Stimulated activated CD8-positive, alpha-beta memory T cell treated with anti-CD3 and anti-CD28 coated beads, Interleukin-4, amount 100 ng/mL, for 4 hours (primary cell): ENCODE data around the gene DMGDH.

ENCODE experiments used
- DNase-seq, 2 donors: peaks; one replicate each; pipeline ENCODE4 v3.0.0-alpha.2; 2020; ENCODE audit warnings: low read depth in 2 of 2, low spot score in 1 of 2

Gene DMGDH

DNA sequence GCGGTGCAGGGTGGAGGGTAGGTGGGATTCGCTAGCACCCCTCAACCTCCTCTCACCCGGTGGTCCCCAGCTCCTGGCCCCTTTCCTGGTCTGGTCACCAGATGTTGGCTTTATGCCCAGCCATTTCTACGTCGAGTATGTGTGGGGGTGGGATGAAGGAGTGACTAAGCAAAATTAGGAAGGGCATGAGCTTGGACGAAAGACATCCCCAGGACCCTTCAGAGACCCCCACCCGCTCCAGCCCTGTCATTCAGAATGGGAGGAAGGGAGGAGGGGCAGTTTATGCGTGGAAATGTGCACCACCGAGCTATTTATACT, 835 bp upstream of the DMGDH start:
- DNase-seq, result no peak

- DNase-seq, result no peak
Measured at GRCh38 chr5:79062436-79062835, 7.0 kb downstream of the DMGDH start.

- DNase-seq, result no peak
Measured at GRCh38 chr5:79059674-79060073, 9.8 kb downstream of the DMGDH start.

DNA sequence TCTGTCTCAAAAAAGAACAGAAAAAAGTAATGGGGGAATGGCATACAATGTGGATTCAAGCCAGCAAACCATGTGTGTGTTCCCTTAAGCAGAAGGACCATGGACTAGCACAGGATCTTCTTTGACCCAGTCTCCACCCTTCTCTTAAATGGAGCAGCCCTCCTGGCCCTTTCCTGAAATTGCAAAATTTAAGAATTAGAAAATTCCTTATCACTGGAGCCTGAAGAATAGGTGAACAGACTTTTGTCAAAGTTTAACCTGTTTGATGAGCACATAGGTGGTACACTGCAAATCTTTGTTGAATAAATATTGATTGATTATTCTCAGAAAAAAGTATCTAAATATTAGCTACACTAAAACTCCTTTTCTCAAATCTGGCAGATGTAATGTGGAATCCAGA, 12.6 kb downstream of the DMGDH start:
- DNase-seq, result no peak

DNA sequence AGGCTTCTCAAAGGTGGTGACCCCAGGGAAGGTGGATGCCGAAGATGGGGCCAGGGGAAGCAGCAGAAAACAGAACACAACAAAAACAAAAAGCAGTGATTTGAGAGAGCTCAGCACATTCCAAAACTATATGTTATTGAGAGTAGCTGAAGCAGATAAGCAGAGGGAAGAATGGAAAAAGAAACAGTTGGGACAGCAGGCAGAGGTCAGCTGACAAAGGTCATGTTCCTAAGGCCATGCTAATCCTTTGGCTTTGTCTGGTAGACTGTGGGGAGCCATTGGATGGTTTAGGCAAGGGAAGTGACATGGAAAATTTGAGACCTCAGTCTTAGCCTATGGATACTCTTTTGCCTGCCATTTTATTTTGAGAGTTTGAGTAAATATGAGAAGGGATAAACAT, 14.5 kb downstream of the DMGDH start:
- no peak for DNase-seq

DNA sequence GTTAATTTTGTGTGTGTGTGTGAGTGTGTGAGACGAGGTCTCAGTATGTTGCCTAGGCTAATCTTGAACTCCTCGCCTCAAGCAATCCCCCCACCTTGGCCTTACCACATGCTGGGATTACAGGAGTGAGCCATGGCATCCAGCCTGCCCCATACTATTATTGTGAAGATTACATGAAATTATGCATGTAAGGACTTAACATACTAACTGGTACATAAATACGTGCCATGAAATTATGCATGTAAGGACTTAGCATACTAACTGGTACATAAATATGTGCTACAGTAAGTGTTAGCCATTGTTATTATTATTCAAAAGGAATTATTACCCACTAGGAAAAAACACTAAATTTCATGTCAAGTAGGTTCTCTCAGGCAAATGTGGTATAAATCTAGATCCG, 16.2 kb downstream of the DMGDH start:
- DNase-seq, result no peak

DNA sequence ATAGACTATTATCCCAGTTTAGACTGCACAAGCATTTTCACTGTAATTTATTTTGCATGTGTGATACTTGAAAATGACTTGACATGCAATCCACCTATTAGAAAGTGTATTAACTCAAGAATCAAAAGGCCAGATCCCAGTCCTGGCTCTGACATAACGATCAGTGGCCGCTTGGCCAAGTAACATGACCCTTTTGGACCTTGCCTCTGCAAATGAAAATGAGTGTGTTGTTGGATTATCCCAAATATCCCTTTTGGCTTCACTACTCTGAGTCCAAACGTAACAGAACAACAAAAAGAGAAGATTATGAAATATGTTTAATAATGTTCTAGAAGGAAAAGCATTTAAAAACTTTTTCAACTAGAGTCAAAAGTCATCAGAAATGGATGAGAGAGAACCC, 19.0 kb downstream of the DMGDH start:
- DNase-seq, result no peak

GRCh38 chr5:79048437-79048836, 21.0 kb downstream of the DMGDH start:
- no peak for DNase-seq

DNA sequence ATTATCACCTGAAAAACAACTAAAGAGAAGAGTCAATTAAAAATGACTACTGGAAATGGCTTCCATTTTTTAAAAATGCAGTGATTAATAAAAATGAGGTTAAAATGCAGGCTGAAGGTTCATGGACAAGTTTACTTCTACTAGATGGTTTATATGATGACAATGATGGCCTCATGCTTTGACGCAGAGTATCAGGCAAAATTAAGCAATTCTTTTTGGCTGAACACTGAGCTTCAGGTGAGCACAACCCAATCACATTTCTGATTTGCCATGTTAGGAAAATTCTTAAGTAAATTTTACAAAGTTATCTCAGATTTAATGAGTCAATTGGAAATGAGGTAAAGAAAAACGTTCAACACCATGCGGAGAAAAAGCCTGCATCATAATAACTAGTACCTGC, 22.3 kb downstream of the DMGDH start:
- no peak for DNase-seq

- no peak for DNase-seq
Measured at GRCh38 chr5:79042188-79042587, 27.3 kb downstream of the DMGDH start.

- DNase-seq, result no peak
Measured at GRCh38 chr5:79036769-79037168, 32.7 kb downstream of the DMGDH start.

DNA sequence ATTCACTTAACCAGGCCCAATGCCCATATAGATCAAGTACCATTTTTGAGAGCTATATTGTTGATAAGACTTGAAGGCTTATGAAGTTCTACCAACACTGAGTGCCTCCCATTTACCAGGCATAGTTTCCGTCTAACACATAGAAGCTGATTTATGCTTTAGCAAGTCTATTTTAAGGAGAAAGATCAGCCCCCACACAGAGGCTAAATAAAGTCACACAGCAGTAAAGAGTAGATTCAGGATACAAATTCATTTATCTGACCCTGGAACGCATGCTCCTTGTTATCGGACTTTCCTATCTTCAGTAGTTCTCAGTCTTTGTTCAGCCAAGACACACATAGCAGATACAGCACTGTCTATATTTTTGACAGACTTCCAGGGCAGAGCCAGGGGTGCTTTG, 34.2 kb downstream of the DMGDH start:
- no peak for DNase-seq

DNA sequence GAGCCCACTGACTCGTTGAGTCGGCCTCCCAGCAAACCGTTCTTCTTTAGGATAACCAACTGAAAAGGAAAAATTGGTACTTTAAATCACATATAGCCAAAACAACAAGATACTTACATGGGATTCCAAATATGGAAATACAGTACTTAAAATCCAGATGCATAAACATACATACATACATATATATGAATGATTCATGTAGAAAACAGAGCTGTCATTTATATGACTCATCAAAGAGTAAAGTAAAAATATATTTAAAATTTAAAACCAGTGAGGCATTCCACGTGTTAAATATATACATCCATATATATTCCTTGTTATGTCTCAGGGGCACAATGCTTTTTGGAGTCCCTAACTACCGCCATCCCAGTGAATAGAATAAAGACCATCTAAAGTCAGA, 36.7 kb downstream of the DMGDH start:
- DNase-seq, result no peak

GRCh38 chr5:79032031-79032695, 37.3 kb downstream of the DMGDH start:
- no peak for DNase-seq

DNA sequence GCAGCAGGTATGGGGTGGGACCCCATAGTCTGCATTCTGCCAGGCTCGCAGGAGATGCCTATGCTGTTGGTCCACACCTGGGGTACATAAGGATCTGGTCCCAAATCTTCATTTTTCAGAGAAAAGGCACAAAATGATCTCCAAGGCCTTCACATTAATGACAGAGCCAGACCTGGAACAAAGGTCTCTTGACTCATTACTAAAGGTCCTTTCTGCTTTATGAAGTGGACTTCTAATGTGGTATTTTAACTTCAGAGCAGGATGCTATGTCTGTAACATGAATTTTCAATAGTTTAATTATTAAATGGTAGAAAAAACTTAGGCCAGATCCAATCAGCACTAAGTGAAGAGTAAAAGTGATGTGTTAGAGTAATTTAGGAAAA, 38.0 kb downstream of the DMGDH start:
- no peak for DNase-seq

GRCh38 chr5:79030663-79031484, 38.6 kb downstream of the DMGDH start:
- no peak for DNase-seq

GRCh38 chr5:79025054-79025472, 44.4 kb downstream of the DMGDH start:
- DNase-seq, result peak in 1 of 2 donors; percentile 10

DNA sequence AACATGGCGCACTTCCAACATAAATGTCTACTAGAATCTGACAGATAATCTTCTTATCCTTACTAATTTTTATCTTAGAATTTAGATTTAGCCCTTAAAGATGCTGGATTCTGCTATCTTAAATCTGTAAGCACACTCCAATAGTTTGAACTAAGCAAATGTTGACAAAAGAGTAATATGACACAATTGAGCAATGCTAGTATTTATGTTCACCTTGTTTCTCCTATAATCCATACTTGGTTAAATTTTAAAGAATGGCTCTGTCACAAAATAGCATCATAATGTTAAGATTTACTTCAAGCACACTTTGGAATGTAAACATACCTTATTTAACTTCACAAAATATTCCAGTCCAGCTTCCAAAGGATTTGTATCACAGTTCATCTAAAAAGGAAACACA, 45.5 kb downstream of the DMGDH start:
- DNase-seq, result no peak

- no peak for DNase-seq
Measured at GRCh38 chr5:79023348-79023747, 46.1 kb downstream of the DMGDH start.

DNA sequence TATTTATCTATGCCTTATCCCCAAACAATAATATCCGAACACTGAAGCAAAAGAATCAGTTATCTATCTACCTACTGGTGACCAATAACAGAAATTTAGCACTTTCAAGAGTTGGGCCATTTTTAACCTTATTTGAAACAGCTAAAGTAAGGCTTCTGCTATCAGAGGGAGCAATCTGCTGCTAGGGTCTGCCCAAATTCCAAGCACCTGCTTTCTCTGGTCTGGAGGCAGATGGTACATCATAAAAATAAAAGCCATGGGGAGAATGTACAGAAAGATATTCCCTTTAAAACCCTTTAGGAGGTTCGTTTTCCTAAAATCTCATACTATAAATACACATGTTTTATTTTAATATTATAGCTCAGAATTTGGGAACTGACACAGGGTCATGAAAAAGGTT, 46.7 kb downstream of the DMGDH start:
- no peak for DNase-seq

DNA sequence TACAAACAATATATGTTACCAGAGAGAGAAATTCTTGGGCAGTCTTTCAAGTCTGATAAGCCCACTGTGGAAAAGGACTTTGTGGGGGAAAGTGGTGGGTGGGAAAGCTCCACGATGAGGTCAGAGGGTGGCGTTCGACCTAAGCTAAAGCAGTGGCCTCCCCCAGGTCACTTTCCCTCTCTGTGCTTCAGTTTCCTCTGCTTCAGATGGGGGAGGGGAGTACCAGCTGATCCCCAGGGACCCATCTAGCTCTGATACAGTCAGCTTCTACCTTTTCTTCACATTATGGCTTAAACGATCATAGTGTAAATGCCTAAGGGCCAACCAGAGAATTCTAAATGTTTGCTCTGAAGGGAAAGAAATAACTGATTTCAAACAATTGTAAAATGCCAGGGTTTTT, 47.7 kb downstream of the DMGDH start:
- no peak for DNase-seq

GRCh38 chr5:79020861-79021561, 48.5 kb downstream of the DMGDH start:
- no peak for DNase-seq
